OCI-LY1 (cell line): Measurements from ENCODE around the gene ZNF407.

ENCODE experiments used
- CTCF ChIP-seq: fragments of 200-600 bp; sonication (generic), shearing (Covaris generic); IDR thresholded peaks from 2 replicates; pipeline ENCODE4 v1.5.1; 2017; ENCODE audit warnings: mild to moderate bottlenecking, antibody characterized with exemption, low read length, moderate library complexity, mixed read lengths
- EZH2 ChIP-seq: fragments of 200-600 bp; sonication (generic), shearing (Covaris generic); IDR thresholded peaks from 2 replicates; pipeline ENCODE4 v1.8.0; 2017; ENCODE audit warnings: borderline replicate concordance, mixed run types, mild to moderate bottlenecking, antibody characterized with exemption, low read length, moderate library complexity, mixed read lengths

- TF ChIP-seq CTCF (no peak), EZH2 (no peak)
Observed at GRCh38 chr18:75036917-75037688, 439.4 kb downstream of the ZNF407 start.
